ENCODE data around the gene FKBP14. TPM values are rescaled to one million over a fixed set of nuclear protein-coding genes. Genes with fewer than 3 reads are reported as not detected.

FKBP14 gene
- total and polyA plus RNA-seq, 2 donors = 2.6 to 4.5 TPM

GRCh38 chr7:29975561-29975960 lies 50.9 kb downstream of the FKBP14 start:
- Histone ChIP-seq H3K36me3 (ENCODE audit: control insufficient read depth in 2 of 2, insufficient read depth in 2 of 2, low read length in 1 of 2) (no peaks in the 10 kb centered on the region), H3K9me3 (ENCODE audit: control insufficient read depth in 2 of 2, insufficient read depth in 1 of 2, low read length in 1 of 2) (no peaks in the 10 kb centered on the region), H3K4me1 (ENCODE audit: control insufficient read depth in 2 of 2, insufficient read depth in 2 of 2, low read length in 2 of 2) (peaks cover 18 to 28% of the 10 kb centered on the region in 2 donors), H3K27me3 (ENCODE audit: control insufficient read depth in 2 of 2, insufficient read depth in 1 of 2, low read length in 1 of 2) (no peaks in the 10 kb centered on the region), H3K4me3 (ENCODE audit: low read length in 2 of 2) (no peak overlapping the region), H3K27ac (ENCODE audit: low read depth in 1 of 2, low read length in 1 of 2) (no peak overlapping the region)
- 99% methylated on average over 1 of the region's 1 CpG for WGBS
- DNase-seq (ENCODE audit: low read depth in 6 of 9, low spot score in 9 of 9) = no peak

- WGBS = 96% methylated on average over 3 of the region's 3 CpGs
- no peak for DNase-seq (ENCODE audit: low read depth in 6 of 9, low spot score in 9 of 9)
- Histone ChIP-seq H3K9me3 (ENCODE audit: control insufficient read depth in 2 of 2, insufficient read depth in 1 of 2, low read length in 1 of 2) (no peaks in the 10 kb centered on the region), H3K4me1 (ENCODE audit: control insufficient read depth in 2 of 2, insufficient read depth in 2 of 2, low read length in 2 of 2) (peaks cover 20 to 37% of the 10 kb centered on the region in 2 donors), H3K27ac (ENCODE audit: low read depth in 1 of 2, low read length in 1 of 2) (no peak overlapping the region), H3K36me3 (ENCODE audit: control insufficient read depth in 2 of 2, insufficient read depth in 2 of 2, low read length in 1 of 2) (no peaks in the 10 kb centered on the region), H3K4me3 (ENCODE audit: low read length in 2 of 2) (no peak overlapping the region), H3K27me3 (ENCODE audit: control insufficient read depth in 2 of 2, insufficient read depth in 1 of 2, low read length in 1 of 2) (no peaks in the 10 kb centered on the region)
These were observed 52.2 kb downstream of the FKBP14 start for GRCh38 chr7:29974286-29974685.

GRCh38 chr7:29972315-29972669 lies 54.2 kb downstream of the FKBP14 start:
- Histone ChIP-seq H3K4me1 (ENCODE audit: control insufficient read depth in 2 of 2, insufficient read depth in 2 of 2, low read length in 2 of 2) (peaks cover 8 to 24% of the 10 kb centered on the region in 2 donors), H3K36me3 (ENCODE audit: control insufficient read depth in 2 of 2, insufficient read depth in 2 of 2, low read length in 1 of 2) (peaks cover 6 to 11% of the 10 kb centered on the region in 2 donors), H3K27me3 (ENCODE audit: control insufficient read depth in 2 of 2, insufficient read depth in 1 of 2, low read length in 1 of 2) (no peaks in the 10 kb centered on the region), H3K27ac (ENCODE audit: low read depth in 1 of 2, low read length in 1 of 2) (no peak overlapping the region), H3K9me3 (ENCODE audit: control insufficient read depth in 2 of 2, insufficient read depth in 1 of 2, low read length in 1 of 2) (no peaks in the 10 kb centered on the region), H3K4me3 (ENCODE audit: low read length in 2 of 2) (no peak overlapping the region)
- DNase-seq (ENCODE audit: low read depth in 6 of 9, low spot score in 9 of 9) = no peak
- WGBS = 99% methylated on average over 1 of the region's 1 CpG

GRCh38 chr7:29971566-29972314 lies 54.8 kb downstream of the FKBP14 start:
- Histone ChIP-seq H3K4me1 (ENCODE audit: control insufficient read depth in 2 of 2, insufficient read depth in 2 of 2, low read length in 2 of 2) (peaks cover 5 to 20% of the 10 kb centered on the region in 2 donors), H3K27ac (ENCODE audit: low read depth in 1 of 2, low read length in 1 of 2) (no peak overlapping the region), H3K36me3 (ENCODE audit: control insufficient read depth in 2 of 2, insufficient read depth in 2 of 2, low read length in 1 of 2) (peaks cover 6 to 11% of the 10 kb centered on the region in 2 donors), H3K4me3 (ENCODE audit: low read length in 2 of 2) (no peak overlapping the region), H3K9me3 (ENCODE audit: control insufficient read depth in 2 of 2, insufficient read depth in 1 of 2, low read length in 1 of 2) (no peaks in the 10 kb centered on the region), H3K27me3 (ENCODE audit: control insufficient read depth in 2 of 2, insufficient read depth in 1 of 2, low read length in 1 of 2) (no peaks in the 10 kb centered on the region)
- DNase-seq (ENCODE audit: low read depth in 6 of 9, low spot score in 9 of 9) = no peak
- 97% methylated on average over 5 of the region's 5 CpGs for WGBS

GRCh38 chr7:29970158-29970557 lies 56.3 kb downstream of the FKBP14 start:
- peaks cover 2 to 13% of the 10 kb centered on the region in 2 donors for H3K4me1 ChIP-seq (ENCODE audit: control insufficient read depth in 2 of 2, insufficient read depth in 2 of 2, low read length in 2 of 2)
- 96% methylated on average over 1 of the region's 1 CpG for WGBS
- H3K27me3 ChIP-seq (ENCODE audit: control insufficient read depth in 2 of 2, insufficient read depth in 1 of 2, low read length in 1 of 2) = no peaks in the 10 kb centered on the region
- no peaks in the 10 kb centered on the region for H3K9me3 ChIP-seq (ENCODE audit: control insufficient read depth in 2 of 2, insufficient read depth in 1 of 2, low read length in 1 of 2)
- DNase-seq (ENCODE audit: low read depth in 6 of 9, low spot score in 9 of 9) = no peak
- no peak overlapping the region for H3K4me3 ChIP-seq (ENCODE audit: low read length in 2 of 2)
- no peak overlapping the region for H3K27ac ChIP-seq (ENCODE audit: low read depth in 1 of 2, low read length in 1 of 2)
- H3K36me3 ChIP-seq (ENCODE audit: control insufficient read depth in 2 of 2, insufficient read depth in 2 of 2, low read length in 1 of 2) = peaks cover 6 to 23% of the 10 kb centered on the region in 2 donors

GRCh38 chr7:29969738-29970137 lies 56.8 kb downstream of the FKBP14 start:
- Histone ChIP-seq H3K4me3 (ENCODE audit: low read length in 2 of 2) (no peak overlapping the region), H3K27me3 (ENCODE audit: control insufficient read depth in 2 of 2, insufficient read depth in 1 of 2, low read length in 1 of 2) (no peaks in the 10 kb centered on the region), H3K27ac (ENCODE audit: low read depth in 1 of 2, low read length in 1 of 2) (no peak overlapping the region), H3K9me3 (ENCODE audit: control insufficient read depth in 2 of 2, insufficient read depth in 1 of 2, low read length in 1 of 2) (no peaks in the 10 kb centered on the region), H3K4me1 (ENCODE audit: control insufficient read depth in 2 of 2, insufficient read depth in 2 of 2, low read length in 2 of 2) (peaks cover 2 to 13% of the 10 kb centered on the region in 2 donors), H3K36me3 (ENCODE audit: control insufficient read depth in 2 of 2, insufficient read depth in 2 of 2, low read length in 1 of 2) (peaks cover 6 to 25% of the 10 kb centered on the region in 2 donors)
- 94% methylated on average over 2 of the region's 2 CpGs for WGBS
- no peak for DNase-seq (ENCODE audit: low read depth in 6 of 9, low spot score in 9 of 9)

- 97% methylated on average over 12 of the region's 12 CpGs for WGBS
- no peak overlapping the region for H3K27ac ChIP-seq (ENCODE audit: low read depth in 1 of 2, low read length in 1 of 2)
- no peaks in the 10 kb centered on the region for H3K27me3 ChIP-seq (ENCODE audit: control insufficient read depth in 2 of 2, insufficient read depth in 1 of 2, low read length in 1 of 2)
- H3K4me1 ChIP-seq (ENCODE audit: control insufficient read depth in 2 of 2, insufficient read depth in 2 of 2, low read length in 2 of 2) = peaks cover 2 to 13% of the 10 kb centered on the region in 2 donors
- DNase-seq (ENCODE audit: low read depth in 6 of 9, low spot score in 9 of 9) = no peak
- peaks cover 6 to 25% of the 10 kb centered on the region in 2 donors for H3K36me3 ChIP-seq (ENCODE audit: control insufficient read depth in 2 of 2, insufficient read depth in 2 of 2, low read length in 1 of 2)
- no peaks in the 10 kb centered on the region for H3K9me3 ChIP-seq (ENCODE audit: control insufficient read depth in 2 of 2, insufficient read depth in 1 of 2, low read length in 1 of 2)
- H3K4me3 ChIP-seq (ENCODE audit: low read length in 2 of 2) = no peak overlapping the region
These were observed 57.7 kb downstream of the FKBP14 start for GRCh38 chr7:29968683-29969395.

- no peak for DNase-seq (ENCODE audit: low read depth in 6 of 9, low spot score in 9 of 9)
- H3K4me3 ChIP-seq (ENCODE audit: low read length in 2 of 2) = no peak overlapping the region
- no peaks in the 10 kb centered on the region for H3K27me3 ChIP-seq (ENCODE audit: control insufficient read depth in 2 of 2, insufficient read depth in 1 of 2, low read length in 1 of 2)
- 98% methylated on average over 3 of the region's 3 CpGs for WGBS
- H3K27ac ChIP-seq (ENCODE audit: low read depth in 1 of 2, low read length in 1 of 2) = no peak overlapping the region
- peaks cover 2 to 8% of the 10 kb centered on the region in 2 donors for H3K4me1 ChIP-seq (ENCODE audit: control insufficient read depth in 2 of 2, insufficient read depth in 2 of 2, low read length in 2 of 2)
- peaks cover 9 to 32% of the 10 kb centered on the region in 2 donors for H3K36me3 ChIP-seq (ENCODE audit: control insufficient read depth in 2 of 2, insufficient read depth in 2 of 2, low read length in 1 of 2)
- no peaks in the 10 kb centered on the region for H3K9me3 ChIP-seq (ENCODE audit: control insufficient read depth in 2 of 2, insufficient read depth in 1 of 2, low read length in 1 of 2)
These were observed 61.5 kb downstream of the FKBP14 start for GRCh38 chr7:29965030-29965429.

- H3K36me3 ChIP-seq (ENCODE audit: control insufficient read depth in 2 of 2, insufficient read depth in 2 of 2, low read length in 1 of 2) = peaks cover 3 to 21% of the 10 kb centered on the region in 2 donors
- H3K9me3 ChIP-seq (ENCODE audit: control insufficient read depth in 2 of 2, insufficient read depth in 1 of 2, low read length in 1 of 2) = no peaks in the 10 kb centered on the region
- no peak for DNase-seq (ENCODE audit: low read depth in 6 of 9, low spot score in 9 of 9)
- no peak overlapping the region for H3K4me3 ChIP-seq (ENCODE audit: low read length in 2 of 2)
- no peaks in the 10 kb centered on the region for H3K4me1 ChIP-seq (ENCODE audit: control insufficient read depth in 2 of 2, insufficient read depth in 2 of 2, low read length in 2 of 2)
- no peak overlapping the region for H3K27ac ChIP-seq (ENCODE audit: low read depth in 1 of 2, low read length in 1 of 2)
- WGBS = 100% methylated on average over 1 of the region's 1 CpG
- no peaks in the 10 kb centered on the region for H3K27me3 ChIP-seq (ENCODE audit: control insufficient read depth in 2 of 2, insufficient read depth in 1 of 2, low read length in 1 of 2)
These were observed 64.5 kb downstream of the FKBP14 start for GRCh38 chr7:29962035-29962434.

Data from thymus (tissue), 11 donors.